ENCODE results near the gene SAMHD1.
A peak's percentile ranks its signal among the peaks of the same experiment; 100 is the strongest.
"Not testable (repeated sequence)": the region's sequence is repeated elsewhere in the genome, so short reads cannot be mapped to it uniquely, and the experiment has no call there.

The SAMHD1 gene

DNA sequence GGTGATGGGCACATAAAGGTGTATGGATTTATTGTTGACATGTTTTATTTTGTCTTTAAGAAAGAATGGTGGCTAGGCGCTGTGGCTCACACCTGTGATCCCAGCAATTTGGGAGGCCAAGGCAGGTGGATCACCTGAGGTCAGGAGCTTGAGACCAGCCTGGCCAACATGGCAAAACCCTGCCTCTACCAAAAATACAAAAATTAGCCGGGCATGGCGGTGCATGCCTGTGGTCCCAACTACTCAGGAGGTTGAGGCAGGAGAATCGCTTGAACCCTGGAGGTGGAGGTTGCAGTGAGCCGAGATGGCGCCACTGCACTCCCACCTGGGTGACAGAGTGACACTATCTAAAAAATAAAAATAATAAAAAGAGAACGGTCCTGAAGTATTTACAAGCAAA is 45.4 kb downstream of the SAMHD1 start:
- DNase-seq: not testable (repeated sequence)

DNA sequence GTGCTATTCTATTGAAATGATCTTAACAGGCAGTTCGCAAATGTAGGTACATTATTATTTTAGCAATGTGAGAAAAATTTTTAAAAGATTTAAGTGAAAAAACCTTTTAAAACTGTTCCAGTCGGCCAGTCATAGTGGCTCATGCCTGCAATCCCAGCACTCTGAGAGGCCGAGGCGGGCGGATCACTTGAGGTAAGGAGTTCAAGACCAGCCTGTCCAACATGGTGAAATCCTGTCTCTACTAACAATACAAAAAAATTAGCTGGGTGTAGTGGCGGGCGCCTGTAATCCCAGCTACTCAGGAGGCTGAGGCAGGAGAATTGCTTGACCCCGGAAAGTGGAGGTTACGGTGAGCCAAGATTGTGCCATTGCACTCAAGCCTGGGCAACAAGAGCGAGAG is 45.9 kb downstream of the SAMHD1 start:
- not testable (repeated sequence) for DNase-seq

DNA sequence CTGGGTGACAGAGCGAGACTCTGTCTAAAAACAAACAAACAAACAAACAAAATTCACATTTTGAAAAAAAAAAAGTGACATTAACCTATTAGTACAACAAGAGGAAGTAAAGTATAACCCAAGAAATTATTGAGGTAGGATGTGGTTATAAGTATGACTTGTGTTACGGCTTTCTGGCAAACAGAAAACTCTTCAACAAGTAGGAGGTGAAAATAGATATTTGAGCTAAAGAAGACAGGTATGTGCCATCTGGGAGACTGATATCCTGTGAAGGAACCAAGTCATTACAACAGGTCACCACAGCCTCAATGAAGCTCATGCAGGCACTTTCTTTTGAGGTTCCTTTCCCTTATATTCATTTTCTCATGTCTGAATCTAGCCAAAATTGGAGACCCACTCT is 46.8 kb downstream of the SAMHD1 start:
- no peak for DNase-seq

DNA sequence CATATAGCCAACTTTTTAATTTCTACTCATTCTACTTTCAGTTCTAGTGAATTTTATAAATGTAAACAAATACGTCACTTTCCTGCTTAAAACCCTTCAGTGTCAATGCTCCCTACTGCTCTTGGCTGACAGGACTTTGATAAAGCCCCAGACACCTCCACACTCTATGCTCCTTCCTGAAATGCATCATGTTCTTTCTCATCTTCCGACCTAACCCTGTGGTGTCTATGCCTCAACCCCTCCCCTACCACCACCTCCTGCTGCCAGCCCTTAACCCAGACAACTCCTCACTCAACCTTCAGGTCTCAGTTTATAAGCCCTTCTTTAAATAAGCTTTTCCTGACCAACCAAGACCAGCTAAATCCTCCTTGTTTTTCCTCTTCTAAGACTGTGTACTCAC is 56.5 kb downstream of the SAMHD1 start:
- DNase-seq: no peak

DNA sequence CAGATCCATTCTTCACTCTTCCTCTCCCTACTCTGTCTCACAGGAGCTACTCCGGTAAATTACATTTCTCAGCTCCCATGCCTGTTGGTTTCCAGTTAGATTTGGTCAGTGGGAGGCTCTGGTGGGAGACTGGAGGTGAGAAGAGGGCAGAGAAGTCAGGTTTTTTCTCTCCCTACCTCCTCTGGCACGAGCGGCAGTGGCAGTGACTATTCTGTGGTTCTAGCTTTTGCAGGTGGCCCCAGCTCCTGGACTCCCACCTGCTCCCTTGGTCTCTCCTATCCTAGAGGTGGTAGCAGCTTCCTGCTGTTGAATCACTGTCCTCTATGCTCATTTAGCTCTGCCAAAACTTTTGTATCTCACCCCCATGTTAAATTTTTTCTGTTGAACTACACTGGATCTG is 57.7 kb downstream of the SAMHD1 start:
- DNase-seq: no peak

DNA sequence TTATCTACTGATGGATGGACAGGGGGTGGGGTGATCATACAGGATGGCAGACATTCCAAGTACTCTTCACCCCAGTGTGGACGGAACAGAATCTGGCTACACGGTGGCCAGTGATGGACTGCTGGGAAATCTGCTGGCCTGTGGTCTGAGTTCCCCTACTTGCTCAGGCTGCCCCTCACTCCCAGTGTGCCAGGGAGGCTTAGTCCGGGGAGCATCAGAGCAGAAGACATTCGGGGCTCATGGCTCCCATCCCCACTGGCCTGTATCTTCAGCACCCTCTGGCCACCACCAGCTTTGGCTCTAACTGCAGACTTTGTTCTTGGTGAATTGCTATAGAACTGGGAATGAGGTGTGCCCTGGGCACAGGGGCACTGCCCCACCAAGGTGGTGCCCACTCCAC is 60.3 kb downstream of the SAMHD1 start:
- DNase-seq: no peak

DNA sequence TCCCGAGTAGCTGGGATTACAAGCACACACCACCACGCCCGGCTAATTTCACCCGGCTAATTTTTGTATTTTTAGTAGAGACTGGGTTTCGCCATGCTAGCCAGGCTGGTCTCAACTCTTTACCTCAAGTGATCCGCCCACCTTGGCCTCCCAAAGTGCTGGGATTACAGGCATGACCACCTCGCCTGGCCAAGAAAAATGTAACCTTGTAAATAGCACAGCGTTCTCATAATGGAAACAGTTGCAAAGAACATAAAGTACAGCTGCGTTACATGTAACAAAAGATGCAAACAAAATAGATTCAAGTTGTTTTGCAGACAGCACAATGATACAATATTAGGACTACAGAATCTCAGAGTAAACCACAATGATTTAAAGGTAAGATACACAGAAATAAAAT is 60.9 kb downstream of the SAMHD1 start:
- DNase-seq: no peak

- DNase-seq: no peak
Observed at GRCh38 chr20:36888880-36889516, 62.5 kb downstream of the SAMHD1 start.

DNA sequence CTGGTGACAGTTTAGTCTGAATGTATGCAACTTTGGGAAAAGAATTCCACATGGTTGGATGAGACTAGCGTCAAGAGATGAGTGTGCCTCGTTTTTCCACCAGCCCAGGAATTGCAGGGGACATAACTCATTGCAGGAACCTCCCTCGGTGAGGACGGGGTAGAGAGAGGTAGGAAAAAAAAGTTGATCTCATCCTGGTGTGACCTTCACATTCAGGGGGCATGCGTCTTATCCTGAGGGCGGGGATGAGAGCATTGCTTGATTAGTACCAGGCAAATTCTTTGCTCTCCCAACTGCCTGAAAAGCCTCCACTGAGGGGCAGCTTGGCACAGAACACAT is 63.8 kb downstream of the SAMHD1 start:
- DNase-seq: no peak

GRCh38 chr20:36886859-36887751 is 64.4 kb downstream of the SAMHD1 start:
- peak; percentile 61 for DNase-seq

GRCh38 chr20:36885356-36885755 is 66.2 kb downstream of the SAMHD1 start:
- DNase-seq: no peak

- DNase-seq: no peak
Observed at GRCh38 chr20:36883977-36884535, 67.5 kb downstream of the SAMHD1 start.

DNA sequence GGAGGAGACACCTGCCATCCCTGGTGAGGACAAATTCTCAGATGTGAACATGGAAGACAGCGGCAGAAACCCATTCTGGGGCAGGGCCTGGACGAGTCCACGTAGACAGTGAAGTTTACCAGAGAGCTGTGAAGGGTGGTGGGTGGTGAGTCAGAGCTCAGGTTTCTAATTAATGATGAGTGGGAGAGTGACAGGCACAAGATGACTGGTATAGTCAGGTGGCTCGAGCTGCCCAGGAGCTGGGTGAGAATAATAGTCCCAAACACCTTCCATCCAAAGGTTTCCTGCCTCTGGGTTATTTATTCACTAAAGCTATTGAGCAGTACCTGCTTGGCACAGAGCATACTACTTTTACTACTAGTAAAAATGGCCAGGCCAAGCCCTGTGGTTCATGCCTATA is 69.6 kb downstream of the SAMHD1 start:
- no peak for DNase-seq

- no peak for DNase-seq
Observed at GRCh38 chr20:36881331-36881730, 70.2 kb downstream of the SAMHD1 start.

- DNase-seq: no peak
Observed at GRCh38 chr20:36880741-36881250, 70.7 kb downstream of the SAMHD1 start.

GRCh38 chr20:36878941-36879340 is 72.6 kb downstream of the SAMHD1 start:
- no peak for DNase-seq

- DNase-seq: no peak
Observed at GRCh38 chr20:36876473-36876833, 75.1 kb downstream of the SAMHD1 start.

DNA sequence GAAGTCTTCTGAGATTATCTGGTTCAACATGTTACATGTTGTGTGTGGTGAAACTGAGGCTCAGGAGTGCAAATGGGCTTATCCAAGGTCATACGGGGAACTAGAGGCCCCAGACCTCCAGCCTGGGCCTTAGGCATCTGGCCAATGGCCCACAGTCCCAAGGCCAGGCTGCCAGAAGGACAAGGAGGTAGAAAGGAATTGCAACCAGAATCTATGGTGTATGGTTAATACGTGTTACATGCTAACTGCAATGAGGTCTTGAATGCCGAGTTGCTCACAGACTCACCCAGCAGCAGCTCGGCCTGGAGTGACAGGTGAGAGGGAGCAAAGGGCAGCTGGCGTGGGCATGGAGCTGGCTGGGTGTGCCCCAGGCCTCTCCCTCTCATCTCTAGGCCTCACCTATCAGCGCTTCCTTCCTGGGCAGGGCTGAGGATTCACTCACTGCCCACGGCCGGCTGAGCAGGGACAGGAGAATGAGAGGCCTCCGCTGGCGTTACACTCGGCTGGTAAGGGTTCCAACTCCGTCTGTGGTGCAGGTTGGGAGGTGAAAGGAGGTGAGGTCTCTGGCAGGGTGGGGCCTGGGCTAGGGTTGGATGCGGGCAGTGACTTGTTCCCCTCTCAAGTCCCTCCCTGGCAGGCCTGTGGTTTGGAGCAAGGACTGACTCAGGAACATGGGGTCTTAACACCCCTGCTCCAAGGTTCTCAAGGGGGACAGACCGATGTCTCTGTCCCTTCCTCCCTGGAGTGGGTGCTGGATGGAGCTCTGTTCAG is 75.6 kb downstream of the SAMHD1 start, which contains the start of gene TLDC2:
TSS of gene TLDC2 (plus strand) at position 437 of the 771 bp plus-strand sequence. CDS start at position 474, 37 bp downstream.
- DNase-seq: no peak

GRCh38 chr20:36875093-36875492 is 76.4 kb downstream of the SAMHD1 start:
- DNase-seq: not testable (repeated sequence)

GRCh38 chr20:36873498-36874189 is 77.9 kb downstream of the SAMHD1 start:
- no peak for DNase-seq

DNA sequence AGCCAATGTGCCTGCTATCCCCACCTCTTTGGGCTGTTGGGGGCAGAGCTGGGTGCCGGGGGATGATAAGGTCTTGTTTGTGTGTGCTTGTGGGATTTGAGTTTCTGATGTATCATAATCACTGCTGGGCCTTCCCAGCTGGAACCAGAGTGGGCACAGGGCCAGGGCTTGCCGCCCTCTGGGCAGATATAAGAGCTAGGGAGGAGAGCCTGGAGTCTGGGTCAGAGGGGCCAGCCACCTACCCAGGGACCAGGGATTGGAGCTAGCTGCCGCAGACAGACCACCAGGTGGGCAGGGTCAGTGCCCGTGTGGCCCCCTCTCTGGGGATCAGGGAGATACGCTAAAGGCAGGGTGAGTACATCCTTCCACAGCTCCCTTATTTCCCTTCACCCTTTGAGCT is 78.7 kb downstream of the SAMHD1 start:
- DNase-seq: no peak
